OCI-LY1 (cell line): ENCODE results near the gene IARS1.
A peak's percentile ranks its signal among the peaks of the same experiment; 100 is the strongest.

Experiments
- H2AFZ ChIP-seq: fragments of 200-600 bp; sonication (generic), shearing (Covaris generic); 2 replicates; pipeline ENCODE4 v1.6.0; 2014; ENCODE audit warnings: antibody characterized with exemption, mild to moderate bottlenecking, low read length
- H3F3A ChIP-seq: fragments of 200-600 bp; sonication (generic), shearing (Covaris generic); 2 replicates; pipeline ENCODE4 v1.6.0; 2014; ENCODE audit warnings: mild to moderate bottlenecking, antibody characterized with exemption, low read length, moderate library complexity; ENCODE audit not compliant: insufficient read depth
- H3K27ac ChIP-seq: fragments of 200-600 bp; sonication (generic); 2 replicates; pipeline ENCODE4 v1.5.1; 2014; ENCODE audit warnings: low read length, mixed run types, mild to moderate bottlenecking, low read depth; ENCODE audit not compliant: poor library complexity, severe bottlenecking
- H3K27me3 ChIP-seq: fragments of 200-600 bp; sonication (generic); 2 replicates; pipeline ENCODE4 v1.6.0; 2014; ENCODE audit warnings: antibody characterized with exemption, mild to moderate bottlenecking, low read length, moderate library complexity; ENCODE audit not compliant: insufficient read depth
- H3K36me3 ChIP-seq: fragments of 200-600 bp; sonication (generic); 2 replicates; pipeline ENCODE4 v1.6.1; 2014; ENCODE audit warnings: mild to moderate bottlenecking, antibody characterized with exemption, low read length, moderate library complexity, mixed read lengths; ENCODE audit not compliant: insufficient read depth
- H3K4me1 ChIP-seq: fragments of 200-600 bp; sonication (generic); 2 replicates; pipeline ENCODE4 v1.5.1; 2014; ENCODE audit warnings: mild to moderate bottlenecking, low read length, moderate library complexity; ENCODE audit not compliant: insufficient read depth, severe bottlenecking
- H3K4me2 ChIP-seq: fragments of 200-600 bp; sonication (generic), shearing (Covaris generic); 2 replicates; pipeline ENCODE4 v1.6.1; 2014; ENCODE audit warnings: low read length
- H3K4me3 ChIP-seq: fragments of 200-600 bp; sonication (generic); 2 replicates; pipeline ENCODE4 v1.5.1; 2014; ENCODE audit warnings: low read length, low read depth, mild to moderate bottlenecking, mixed read lengths; ENCODE audit not compliant: poor library complexity, severe bottlenecking
- H3K79me2 ChIP-seq: fragments of 200-600 bp; shearing (Covaris generic); 2 replicates; pipeline ENCODE4 v1.6.1; 2016; ENCODE audit warnings: mixed run types, low read length, mixed read lengths; ENCODE audit not compliant: insufficient read depth
- H3K9ac ChIP-seq: fragments of 200-600 bp; sonication (generic), shearing (Covaris generic); 2 replicates; pipeline ENCODE4 v1.6.1; 2014; ENCODE audit warnings: mild to moderate bottlenecking, low read length, mixed read lengths
- H3K9me2 ChIP-seq: fragments of 200-600 bp; sonication (generic), shearing (Covaris generic); 2 replicates; pipeline ENCODE4 v1.6.1; 2014; ENCODE audit warnings: low read depth, mild to moderate bottlenecking, low read length, mixed read lengths
- H3K9me3 ChIP-seq: fragments of 200-600 bp; shearing (Covaris generic); 2 replicates; pipeline ENCODE4 v1.6.1; 2014; ENCODE audit warnings: low read length, mixed read lengths
- H4K20me1 ChIP-seq: fragments of 200-600 bp; sonication (generic), shearing (Covaris generic); 2 replicates; pipeline ENCODE4 v1.6.0; 2016; ENCODE audit warnings: mild to moderate bottlenecking, low read length; ENCODE audit not compliant: insufficient read depth
- EZH2 ChIP-seq: fragments of 200-600 bp; sonication (generic), shearing (Covaris generic); IDR thresholded peaks from 2 replicates; pipeline ENCODE4 v1.8.0; 2017; ENCODE audit warnings: borderline replicate concordance, mixed run types, mild to moderate bottlenecking, antibody characterized with exemption, low read length, moderate library complexity, mixed read lengths
- TF ChIP-seq, protein P1 (sequence below): fragments of 200-600 bp; sonication (generic), shearing (Covaris generic); IDR thresholded peaks from 2 replicates; pipeline ENCODE4 v1.5.1; 2017; ENCODE audit warnings: mild to moderate bottlenecking, antibody characterized with exemption, low read length, moderate library complexity, mixed read lengths

The IARS1 gene

GRCh38 chr9:92292338-92293074 is 991 bp downstream of the IARS1 start:
- Histone ChIP-seq H3K27ac (peak overlapping the region; percentile 57), H3K9ac (peak overlapping the region; percentile 90), H3K36me3 (peaks cover 54% of the 10 kb centered on the region), H3K9me2 (no peaks in the 10 kb centered on the region), H3K9me3 (no peaks in the 10 kb centered on the region), H3K4me2 (peak overlapping the region; percentile 84), H3K79me2 (peaks cover 52% of the 10 kb centered on the region), H3K4me1 (peaks cover 32% of the 10 kb centered on the region), H3K4me3 (peak overlapping the region; percentile 88), H2AFZ (no peak overlapping the region), H4K20me1 (no peaks in the 10 kb centered on the region), H3K27me3 (no peaks in the 10 kb centered on the region), H3F3A (0 out of 2 replicates have a peak, but pooled peaks cover 2% of the 10 kb centered on the region)
- TF ChIP-seq, protein P1, sequence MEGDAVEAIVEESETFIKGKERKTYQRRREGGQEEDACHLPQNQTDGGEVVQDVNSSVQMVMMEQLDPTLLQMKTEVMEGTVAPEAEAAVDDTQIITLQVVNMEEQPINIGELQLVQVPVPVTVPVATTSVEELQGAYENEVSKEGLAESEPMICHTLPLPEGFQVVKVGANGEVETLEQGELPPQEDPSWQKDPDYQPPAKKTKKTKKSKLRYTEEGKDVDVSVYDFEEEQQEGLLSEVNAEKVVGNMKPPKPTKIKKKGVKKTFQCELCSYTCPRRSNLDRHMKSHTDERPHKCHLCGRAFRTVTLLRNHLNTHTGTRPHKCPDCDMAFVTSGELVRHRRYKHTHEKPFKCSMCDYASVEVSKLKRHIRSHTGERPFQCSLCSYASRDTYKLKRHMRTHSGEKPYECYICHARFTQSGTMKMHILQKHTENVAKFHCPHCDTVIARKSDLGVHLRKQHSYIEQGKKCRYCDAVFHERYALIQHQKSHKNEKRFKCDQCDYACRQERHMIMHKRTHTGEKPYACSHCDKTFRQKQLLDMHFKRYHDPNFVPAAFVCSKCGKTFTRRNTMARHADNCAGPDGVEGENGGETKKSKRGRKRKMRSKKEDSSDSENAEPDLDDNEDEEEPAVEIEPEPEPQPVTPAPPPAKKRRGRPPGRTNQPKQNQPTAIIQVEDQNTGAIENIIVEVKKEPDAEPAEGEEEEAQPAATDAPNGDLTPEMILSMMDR: no peak
- no peak for TF ChIP-seq EZH2

- H3K9ac ChIP-seq: no peak overlapping the region
- H4K20me1 ChIP-seq: no peaks in the 10 kb centered on the region
- peaks cover 32% of the 10 kb centered on the region for H3K4me1 ChIP-seq
- peak overlapping the region; percentile 84 for H3K4me2 ChIP-seq
- no peaks in the 10 kb centered on the region for H3K9me2 ChIP-seq
- no peaks in the 10 kb centered on the region for H3K9me3 ChIP-seq
- H3K79me2 ChIP-seq: peaks cover 61% of the 10 kb centered on the region
- peaks cover 54% of the 10 kb centered on the region for H3K36me3 ChIP-seq
- H3F3A ChIP-seq: no peaks in the 10 kb centered on the region
- H3K4me3 ChIP-seq: peak overlapping the region; percentile 88
- H2AFZ ChIP-seq: no peak overlapping the region
- TF ChIP-seq, protein P1: no peak
- TF ChIP-seq EZH2: no peak
- H3K27me3 ChIP-seq: no peaks in the 10 kb centered on the region
- no peak overlapping the region for H3K27ac ChIP-seq
Observed at GRCh38 chr9:92291577-92291976, 1.9 kb downstream of the IARS1 start.

GRCh38 chr9:92290785-92291429 is 2.6 kb downstream of the IARS1 start:
- Histone ChIP-seq H4K20me1 (no peaks in the 10 kb centered on the region), H2AFZ (no peak overlapping the region), H3K4me2 (peak overlapping the region; percentile 84), H3K79me2 (peaks cover 61% of the 10 kb centered on the region), H3K27me3 (no peaks in the 10 kb centered on the region), H3K36me3 (peaks cover 61% of the 10 kb centered on the region), H3K4me1 (peaks cover 32% of the 10 kb centered on the region), H3K9ac (no peak overlapping the region), H3K4me3 (peak overlapping the region; percentile 88), H3F3A (no peaks in the 10 kb centered on the region), H3K9me2 (no peaks in the 10 kb centered on the region), H3K9me3 (no peaks in the 10 kb centered on the region), H3K27ac (no peak overlapping the region)
- TF ChIP-seq, protein P1: no peak
- no peak for TF ChIP-seq EZH2
